SU-DHL-6 (cell line): ENCODE measurements around the gene OR2T27.
A peak's percentile ranks its signal among the peaks of the same experiment; 100 is the strongest.

Experiments used
- H2AFZ ChIP-seq: fragments of 200-600 bp; sonication (generic); 2 replicates; pipeline ENCODE4 v1.6.1; 2014; ENCODE audit warnings: low read depth, mild to moderate bottlenecking, moderate library complexity, mixed read lengths, antibody characterized with exemption, low read length; ENCODE audit not compliant: severe bottlenecking
- H3F3A ChIP-seq: fragments of 200-600 bp; shearing (Covaris generic); 2 replicates; pipeline ENCODE4 v1.6.0; 2016; ENCODE audit warnings: antibody characterized with exemption, mild to moderate bottlenecking; ENCODE audit not compliant: insufficient read depth
- H3K27ac ChIP-seq: fragments of 200-600 bp; sonication (generic); 2 replicates; pipeline ENCODE4 v1.5.1; 2016; ENCODE audit warnings: low read depth, mild to moderate bottlenecking, low read length, moderate library complexity, mixed read lengths
- H3K27me3 ChIP-seq: fragments of 200-600 bp; sonication (generic), shearing (Covaris generic); 2 replicates; pipeline ENCODE4 v1.6.0; 2014; ENCODE audit warnings: mild to moderate bottlenecking, low read length
- H3K36me3 ChIP-seq: fragments of 200-600 bp; sonication (generic); 2 replicates; pipeline ENCODE4 v1.6.1; 2014; ENCODE audit warnings: mild to moderate bottlenecking, low read length, mixed read lengths
- H3K4me2 ChIP-seq: fragments of 300-600, 200-600 bp; shearing (Covaris generic), sonication (generic); 2 replicates; pipeline ENCODE4 v1.6.0; 2014; ENCODE audit warnings: low read length, low read depth, mild to moderate bottlenecking; ENCODE audit not compliant: poor library complexity, severe bottlenecking
- H3K4me3 ChIP-seq: fragments of 200-600 bp; sonication (generic); 2 replicates; pipeline ENCODE4 v1.5.1; 2014; ENCODE audit warnings: antibody characterized with exemption, low read length, mild to moderate bottlenecking, mixed read lengths; ENCODE audit not compliant: insufficient read depth, poor library complexity, severe bottlenecking
- H3K79me2 ChIP-seq: fragments of 200-600 bp; sonication (generic); 2 replicates; pipeline ENCODE4 v1.6.1; 2014; ENCODE audit warnings: mild to moderate bottlenecking, low read length, moderate library complexity; ENCODE audit not compliant: insufficient read depth
- H3K9ac ChIP-seq: fragments of 200-600 bp; sonication (generic); 2 replicates; pipeline ENCODE4 v1.7.0; 2014; ENCODE audit warnings: mild to moderate bottlenecking, low read length
- H3K9me2 ChIP-seq: fragments of 200-600 bp; sonication (generic); replicated peaks from 2 replicates; pipeline ENCODE4 v1.6.1; 2014; ENCODE audit warnings: low read length; ENCODE audit not compliant: insufficient read depth
- H3K9me3 ChIP-seq: fragments of 200-600 bp; sonication (generic); 2 replicates; pipeline ENCODE4 v1.6.1; 2014; ENCODE audit warnings: low read length, mixed read lengths; ENCODE audit not compliant: insufficient read depth
- H4K20me1 ChIP-seq: fragments of 200-600 bp; sonication (generic); 2 replicates; pipeline ENCODE4 v1.6.1; 2014; ENCODE audit warnings: low read depth, mild to moderate bottlenecking, antibody characterized with exemption, low read length, moderate library complexity, mixed read lengths
- CTCF ChIP-seq: fragments of 200-600 bp; sonication (generic); IDR thresholded peaks from one replicate; pipeline ENCODE4 v1.5.1; 2017; ENCODE audit warnings: antibody characterized with exemption, mild to moderate bottlenecking, low read length, moderate library complexity; ENCODE audit not compliant: insufficient read depth, poor library complexity, severe bottlenecking
- EZH2phosphoT487 ChIP-seq: fragments of 200-600 bp; sonication (generic), shearing (Covaris generic); conservative IDR thresholded peaks from 2 replicates; pipeline ENCODE4 v1.6.1; 2018; ENCODE audit warnings: mild to moderate bottlenecking, antibody characterized with exemption, low read length, moderate library complexity, mixed read lengths

The OR2T27 gene

GRCh38 chr1:248618878-248619277, 36.5 kb downstream of the OR2T27 start:
- H3K4me2 ChIP-seq = no peak overlapping the region
- H3K9me3 ChIP-seq = no peaks in the 10 kb centered on the region
- H3K27ac ChIP-seq = no peak overlapping the region
- no peak overlapping the region for H3K4me3 ChIP-seq
- no peak overlapping the region for H2AFZ ChIP-seq
- H3F3A ChIP-seq = no peaks in the 10 kb centered on the region
- no peaks in the 10 kb centered on the region for H3K9me2 ChIP-seq
- no peak overlapping the region for H3K9ac ChIP-seq
- TF ChIP-seq CTCF (peak; percentile 78), EZH2phosphoT487 (no peak)
- H3K79me2 ChIP-seq = no peaks in the 10 kb centered on the region
- H4K20me1 ChIP-seq = no peaks in the 10 kb centered on the region
- H3K27me3 ChIP-seq = no peaks in the 10 kb centered on the region
- H3K36me3 ChIP-seq = no peaks in the 10 kb centered on the region

- H3K4me3 ChIP-seq = no peak overlapping the region
- H3K27me3 ChIP-seq = no peaks in the 10 kb centered on the region
- no peak overlapping the region for H3K4me2 ChIP-seq
- no peaks in the 10 kb centered on the region for H4K20me1 ChIP-seq
- H3K9me3 ChIP-seq = no peaks in the 10 kb centered on the region
- H3K27ac ChIP-seq = no peak overlapping the region
- H2AFZ ChIP-seq = no peak overlapping the region
- H3K79me2 ChIP-seq = no peaks in the 10 kb centered on the region
- no peaks in the 10 kb centered on the region for H3K9me2 ChIP-seq
- no peaks in the 10 kb centered on the region for H3F3A ChIP-seq
- no peaks in the 10 kb centered on the region for H3K36me3 ChIP-seq
- TF ChIP-seq EZH2phosphoT487 (no peak), CTCF (no peak)
- no peak overlapping the region for H3K9ac ChIP-seq
Observed at GRCh38 chr1:248618119-248618518, 37.2 kb downstream of the OR2T27 start.

GRCh38 chr1:248613742-248614141, 41.6 kb downstream of the OR2T27 start:
- TF ChIP-seq EZH2phosphoT487 = no peak
- TF ChIP-seq CTCF = no peak
- Histone ChIP-seq H3K79me2 (no peaks in the 10 kb centered on the region), H3K27ac (no peak overlapping the region), H3K4me2 (no peak overlapping the region), H3K36me3 (no peaks in the 10 kb centered on the region), H4K20me1 (no peaks in the 10 kb centered on the region), H3K27me3 (no peaks in the 10 kb centered on the region), H3K9me3 (no peaks in the 10 kb centered on the region), H2AFZ (no peak overlapping the region), H3K9me2 (no peaks in the 10 kb centered on the region), H3K4me3 (no peak overlapping the region), H3K9ac (no peak overlapping the region), H3F3A (no peaks in the 10 kb centered on the region)
